ENCODE results near the gene PIN1.

GRCh38 chr19:9875796-9876195, 40.7 kb downstream of the PIN1 start:
- no peak for TF ChIP-seq EZH2 (IDR thresholded peaks at IDR 0.05; ENCODE audit: insufficient read depth, poor library complexity, severe bottlenecking)
- no peak for TF ChIP-seq EZH2phosphoT487 (IDR thresholded peaks at IDR 0.05; ENCODE audit: insufficient read depth, low read depth)
